PC-3 (cell line): ENCODE results near the gene EXOC7. TPM values are rescaled to one million over a fixed set of nuclear protein-coding genes. Genes with fewer than 3 reads are reported as not detected.

Experiments used
- ATAC-seq: fragments of 200-7000 bp; cut with Tn5 transposase; 2 replicates; pipeline ENCODE4 v1.9.1; 2020; ENCODE audit warnings: mild to moderate bottlenecking, moderate library complexity
- BruUV-seq: library from RNA; stranded (reverse); fragments of 400-500 nt; replicated peaks from 2 replicates; lab custom pipeline; 2021; lab: Mats Ljungman, UMichigan
- CTCF ChIA-PET: fragments of 300-600 bp; sonication (Branson Sonifier 250); formaldehyde crosslinking; loops from one replicate; lab custom pipeline; 2022; ENCODE audit warnings: antibody characterized with exemption; lab: Charles Lee
- POLR2A ChIA-PET: fragments of 300-600 bp; sonication (Branson Sonifier 250); formaldehyde crosslinking; loops from one replicate; lab custom pipeline; 2022; ENCODE audit warnings: antibody characterized with exemption; ENCODE audit not compliant: unreplicated experiment; lab: Charles Lee
- DNase-seq: peaks from one replicate; pipeline ENCODE4 v3.0.0-alpha.2; 2015
- H2AFZ ChIP-seq: fragments of 300-600 bp; sonication (generic); 2 replicates; pipeline ENCODE4 v1.6.0; 2016; ENCODE audit warnings: antibody characterized with exemption, low read length
- H3F3A ChIP-seq: fragments of 300-600 bp; sonication (generic); one replicate; pipeline ENCODE4 v1.6.0; 2017; ENCODE audit warnings: antibody characterized with exemption, low read length, control low read depth, mild to moderate bottlenecking; ENCODE audit not compliant: unreplicated experiment
- H3K27ac ChIP-seq: fragments of 300-600 bp; sonication (generic); 2 replicates; pipeline ENCODE4 v1.5.1; 2016; ENCODE audit warnings: mild to moderate bottlenecking, low read length
- H3K27me3 ChIP-seq: fragments of 300-600 bp; sonication (generic); 2 replicates; pipeline ENCODE4 v1.6.1; 2016; ENCODE audit warnings: low read length, mixed read lengths
- H3K36me3 ChIP-seq: fragments of 300-600 bp; sonication (generic); 2 replicates; pipeline ENCODE4 v1.6.1; 2016; ENCODE audit warnings: low read depth, mixed run types, low read length, mixed read lengths
- H3K4me1 ChIP-seq: fragments of 300-600 bp; sonication (generic); 2 replicates; pipeline ENCODE4 v1.5.1; 2016; ENCODE audit warnings: low read length; ENCODE audit not compliant: insufficient read depth
- H3K4me2 ChIP-seq: fragments of 300-600 bp; sonication (generic); 2 replicates; pipeline ENCODE4 v1.6.0; 2016; ENCODE audit warnings: low read length
- H3K4me3 ChIP-seq: fragments of 300-600 bp; sonication (generic); 2 replicates; pipeline ENCODE4 v1.5.1; 2016; ENCODE audit warnings: mild to moderate bottlenecking, low read length, mixed read lengths
- H3K79me2 ChIP-seq: fragments of 300-600 bp; sonication (generic); 2 replicates; pipeline ENCODE4 v1.6.1; 2017; ENCODE audit warnings: low read length, mixed read lengths
- H3K9ac ChIP-seq: fragments of 300-600 bp; sonication (generic); 2 replicates; pipeline ENCODE4 v1.6.0; 2016; ENCODE audit warnings: mild to moderate bottlenecking, low read length
- H3K9me2 ChIP-seq: fragments of 300-600 bp; sonication (generic); replicated peaks from 2 replicates; pipeline ENCODE4 v1.6.1; 2016; ENCODE audit warnings: mixed run types, low read length, mixed read lengths
- H3K9me3 ChIP-seq: fragments of 300-600 bp; sonication (generic); 2 replicates; pipeline ENCODE4 v1.6.1; 2016; ENCODE audit warnings: low read length, mixed read lengths
- H4K20me1 ChIP-seq: fragments of 300-600 bp; sonication (generic); 2 replicates; pipeline ENCODE4 v1.6.1; 2016; ENCODE audit warnings: low read length, mixed read lengths
- EZH2 ChIP-seq: fragments of 300-600 bp; sonication (generic); IDR thresholded peaks from one replicate; pipeline ENCODE4 v1.6.1; 2017; ENCODE audit warnings: antibody characterized with exemption, mild to moderate bottlenecking, low read length; ENCODE audit not compliant: unreplicated experiment
- EZH2phosphoT487 ChIP-seq: fragments of 300-600 bp; sonication (generic); IDR thresholded peaks from 2 replicates; pipeline ENCODE4 v1.6.1; 2018; ENCODE audit warnings: mild to moderate bottlenecking, antibody characterized with exemption, low read length, borderline replicate concordance
- intact Hi-C: fragments of 100-400 bp; cut with micrococcal nuclease; formaldehyde crosslinking; loops from 2 replicates; pipeline ENCODE4 v1.9.0; 2023
- total RNA-seq: library from RNA; depleted of rRNA; stranded (reverse); fragments of >200 nt; gene quantifications from 2 replicates; pipeline ENCODE4 v1.2.3, GENCODE V29; 2014
- TF ChIP-seq, protein P1 (sequence below): fragments of 300-600 bp; sonication (generic); conservative IDR thresholded peaks from 2 replicates; pipeline ENCODE4 v1.5.1; 2017; ENCODE audit warnings: antibody characterized with exemption, low read depth, mild to moderate bottlenecking, low read length

The EXOC7 gene
- total RNA-seq, 1 experiment from 2014 or later: 153 TPM

DNA sequence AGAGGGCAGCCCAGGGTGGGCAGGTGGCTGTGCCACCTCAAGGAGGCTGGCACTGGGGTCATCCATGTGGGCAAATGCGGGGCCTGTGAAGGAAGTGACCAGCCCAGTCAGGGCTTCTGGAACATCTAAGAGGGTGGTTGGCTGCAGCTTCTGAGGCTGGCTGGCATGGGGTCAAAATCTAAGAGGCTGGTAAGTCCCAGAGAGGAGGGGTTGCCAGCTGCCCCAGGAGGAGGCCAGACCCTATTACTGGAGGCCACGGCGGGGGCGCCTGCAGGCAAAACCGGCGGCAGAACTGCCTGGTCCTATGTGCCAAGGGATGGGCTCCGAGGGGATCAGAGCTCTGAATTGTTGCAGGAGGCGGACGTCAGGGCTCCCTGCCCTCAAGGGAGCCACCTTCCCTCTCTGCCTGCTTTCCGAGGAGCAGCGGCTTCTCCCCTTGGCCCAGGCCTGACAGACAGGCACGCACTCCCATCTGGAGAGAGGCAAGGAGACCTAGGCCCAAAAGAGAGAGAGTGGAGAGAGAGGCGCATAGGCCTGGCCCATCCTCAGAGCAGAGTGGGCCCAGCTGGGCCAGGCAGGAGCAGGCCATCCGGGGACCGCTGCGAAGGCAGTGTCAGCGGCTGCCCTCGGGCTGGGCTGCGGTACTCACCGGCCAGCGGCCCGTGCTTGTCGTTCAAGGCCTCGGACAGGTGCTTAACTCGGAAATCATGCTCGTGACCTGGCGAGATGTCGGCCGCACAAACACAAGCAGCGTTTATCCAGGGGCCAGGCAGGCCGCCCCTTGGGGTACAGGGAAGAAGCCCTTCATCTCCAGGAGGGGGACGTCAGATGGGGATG lies 13.7 kb downstream of the EXOC7 start:
- Histone ChIP-seq H3K79me2 (no peaks in the 10 kb centered on the region), H3K9me3 (no peaks in the 10 kb centered on the region), H3K27ac (no peak overlapping the region), H3F3A (no peaks in the 10 kb centered on the region), H2AFZ (no peak overlapping the region), H3K4me2 (no peak overlapping the region), H4K20me1 (no peaks in the 10 kb centered on the region), H3K4me1 (no peaks in the 10 kb centered on the region), H3K36me3 (peaks cover 67% of the 10 kb centered on the region), H3K27me3 (no peaks in the 10 kb centered on the region), H3K9ac (no peak overlapping the region), H3K4me3 (no peak overlapping the region), H3K9me2 (no peaks in the 10 kb centered on the region)
- DNase-seq (no peak), ATAC-seq (no peak)
- ChIA-PET CTCF (no interaction called here), POLR2A (no interaction called here)
- BruUV-seq: no TSS peak
- TF ChIP-seq EZH2phosphoT487 (no peak), EZH2 (no peak)
- TF ChIP-seq, protein P1, sequence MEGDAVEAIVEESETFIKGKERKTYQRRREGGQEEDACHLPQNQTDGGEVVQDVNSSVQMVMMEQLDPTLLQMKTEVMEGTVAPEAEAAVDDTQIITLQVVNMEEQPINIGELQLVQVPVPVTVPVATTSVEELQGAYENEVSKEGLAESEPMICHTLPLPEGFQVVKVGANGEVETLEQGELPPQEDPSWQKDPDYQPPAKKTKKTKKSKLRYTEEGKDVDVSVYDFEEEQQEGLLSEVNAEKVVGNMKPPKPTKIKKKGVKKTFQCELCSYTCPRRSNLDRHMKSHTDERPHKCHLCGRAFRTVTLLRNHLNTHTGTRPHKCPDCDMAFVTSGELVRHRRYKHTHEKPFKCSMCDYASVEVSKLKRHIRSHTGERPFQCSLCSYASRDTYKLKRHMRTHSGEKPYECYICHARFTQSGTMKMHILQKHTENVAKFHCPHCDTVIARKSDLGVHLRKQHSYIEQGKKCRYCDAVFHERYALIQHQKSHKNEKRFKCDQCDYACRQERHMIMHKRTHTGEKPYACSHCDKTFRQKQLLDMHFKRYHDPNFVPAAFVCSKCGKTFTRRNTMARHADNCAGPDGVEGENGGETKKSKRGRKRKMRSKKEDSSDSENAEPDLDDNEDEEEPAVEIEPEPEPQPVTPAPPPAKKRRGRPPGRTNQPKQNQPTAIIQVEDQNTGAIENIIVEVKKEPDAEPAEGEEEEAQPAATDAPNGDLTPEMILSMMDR: no peak
- intact Hi-C loops: no loop called here

DNA sequence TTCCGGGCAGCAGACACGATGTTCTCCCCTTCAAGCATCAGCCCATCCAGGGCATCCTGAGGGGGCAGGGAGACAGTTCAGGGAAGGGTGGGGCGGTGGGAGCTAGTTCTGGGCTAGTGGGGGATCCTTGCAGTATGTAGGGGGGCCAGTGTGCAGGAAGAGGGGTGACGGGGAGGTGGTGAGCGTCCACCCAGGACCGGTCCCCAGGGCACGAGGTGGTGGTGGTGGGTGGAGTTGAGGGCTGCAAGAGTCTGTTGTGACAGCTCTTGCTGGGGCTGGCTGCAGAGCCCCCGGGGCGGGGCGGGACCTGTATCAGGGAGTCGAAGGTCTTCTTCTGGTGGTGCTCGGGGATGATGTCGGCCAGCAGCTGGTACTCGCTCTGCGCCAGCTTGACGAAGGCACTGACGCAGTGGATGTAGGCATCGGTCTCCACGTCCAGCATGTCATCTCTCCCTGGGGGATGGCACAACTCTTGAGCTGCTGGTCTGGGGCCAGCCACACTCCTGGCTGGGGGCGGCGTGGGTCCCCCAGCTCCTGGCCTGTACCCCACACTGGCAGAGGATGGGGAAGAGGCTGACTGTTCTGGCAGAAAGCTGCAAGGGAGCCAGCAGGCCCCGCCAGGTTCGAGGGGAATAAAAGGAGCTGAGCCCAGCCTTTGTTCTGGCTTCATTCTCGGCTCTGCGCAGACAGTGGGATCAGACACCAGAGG lies 14.6 kb downstream of the EXOC7 start:
- DNase-seq (no peak), ATAC-seq (no peak)
- Histone ChIP-seq H3K27ac (no peak overlapping the region), H3K9me2 (no peaks in the 10 kb centered on the region), H3K4me1 (no peaks in the 10 kb centered on the region), H2AFZ (no peak overlapping the region), H3K9me3 (no peaks in the 10 kb centered on the region), H3K9ac (no peak overlapping the region), H3K79me2 (no peaks in the 10 kb centered on the region), H4K20me1 (no peaks in the 10 kb centered on the region), H3F3A (no peaks in the 10 kb centered on the region), H3K27me3 (no peaks in the 10 kb centered on the region), H3K4me3 (no peak overlapping the region), H3K4me2 (no peak overlapping the region), H3K36me3 (peaks cover 66% of the 10 kb centered on the region)
- TF ChIP-seq EZH2: no peak
- TF ChIP-seq EZH2phosphoT487: no peak
- TF ChIP-seq, protein P1: no peak
- intact Hi-C loops: no loop called here
- CTCF ChIA-PET: no interaction called here
- POLR2A ChIA-PET: no interaction called here
- no TSS peak for BruUV-seq
